Lower leg skin (tissue), 4 donors: ENCODE data around the gene TBXAS1. TPM values are rescaled to one million over a fixed set of nuclear protein-coding genes. Genes with fewer than 3 reads are reported as not detected.
A peak's percentile ranks its signal among the peaks of the same experiment; 100 is the strongest.

Source experiments
- DNase-seq, 2 donors: peaks; one replicate each; pipeline ENCODE4 v3.0.0-alpha.2; 2019; ENCODE audit warnings: low spot score in 2 of 2
- H3K4me3 ChIP-seq: fragments of 200-600 bp; sonication (generic); 2 replicates; pipeline ENCODE4 v1.5.1; 2017; ENCODE audit warnings: mild to moderate bottlenecking, low read depth; ENCODE audit not compliant: poor library complexity, severe bottlenecking
- CTCF ChIP-seq, 3 donors: fragments of 450-650 bp; IDR thresholded peaks; one replicate each; pipeline ENCODE4 v1.5.1; 2016; ENCODE audit warnings: antibody characterized with exemption in 3 of 3, mild to moderate bottlenecking in 3 of 3, moderate library complexity in 2 of 3
- POLR2A ChIP-seq, 2 donors: fragments of 450-650 bp; IDR thresholded peaks; one replicate each; pipeline ENCODE4 v1.6.1; 2016 to 2017; ENCODE audit warnings: antibody characterized with exemption in 2 of 2, mild to moderate bottlenecking in 1 of 2, moderate library complexity in 1 of 2
- WGBS, 2 donors: methylation state at CpG; one replicate each; pipeline ENCODE4 v1.1.5; 2018; 5-methylcytosine and 5-hydroxymethylcytosine counted together
- intact Hi-C: fragments of 100-400 bp; cut with DNase I; formaldehyde crosslinking; loops from one replicate; pipeline ENCODE4 v1.15.0; 2023; ENCODE audit warnings: low total_unique reads
- total RNA-seq, 4 donors: library from RNA; depleted of rRNA; stranded (reverse); fragments of >200 nt; gene quantifications; one replicate each; pipeline ENCODE4 v1.1.0, GENCODE V29; 2016

Gene TBXAS1
- total RNA-seq, 4 donors from 2014 or later = 0.91 to 9.9 (median 2.4) TPM

- no peak overlapping the region for H3K4me3 ChIP-seq
- intact Hi-C loops = no loop called here
- TF ChIP-seq CTCF (IDR thresholded peaks at IDR 0.05) (no peak), POLR2A (IDR thresholded peaks at IDR 0.05) (no peak)
- WGBS, 2 donors = 80 to 86% methylated on average over 8 of the region's 8 CpGs
- DNase-seq = peak in 1 of 2 donors; percentile 49
Observed at GRCh38 chr7:140033036-140033435, 204.0 kb downstream of the TBXAS1 start.

GRCh38 chr7:140033779-140034363, 204.8 kb downstream of the TBXAS1 start:
- whole genome bisulfite sequencing, 2 donors = 66 to 73% methylated on average over 14 of the region's 14 CpGs
- H3K4me3 ChIP-seq = no peak overlapping the region
- intact Hi-C loops = no loop called here
- peak in 1 of 2 donors; percentile 32 for DNase-seq
- no peak for TF ChIP-seq POLR2A (IDR thresholded peaks at IDR 0.05)
- TF ChIP-seq CTCF (IDR thresholded peaks at IDR 0.05) = no peak

GRCh38 chr7:140034421-140034820, 205.4 kb downstream of the TBXAS1 start:
- DNase-seq = no peak
- no peak for TF ChIP-seq CTCF (IDR thresholded peaks at IDR 0.05)
- no peak for TF ChIP-seq POLR2A (IDR thresholded peaks at IDR 0.05)
- H3K4me3 ChIP-seq = no peak overlapping the region
- intact Hi-C loops = no loop called here

- WGBS, 2 donors = 69 to 77% methylated on average over 6 to 7 of the region's 7 CpGs
- TF ChIP-seq CTCF (IDR thresholded peaks at IDR 0.05) = no peak
- TF ChIP-seq POLR2A (IDR thresholded peaks at IDR 0.05) = no peak
Observed at GRCh38 chr7:140035400-140036223, 206.5 kb downstream of the TBXAS1 start.

GRCh38 chr7:140036224-140036962, 207.3 kb downstream of the TBXAS1 start:
- TF ChIP-seq CTCF (IDR thresholded peaks at IDR 0.05) (no peak), POLR2A (IDR thresholded peaks at IDR 0.05) (no peak)
- intact Hi-C loops = no loop called here
- DNase-seq = peak in 1 of 2 donors; percentile 25
- H3K4me3 ChIP-seq = no peak overlapping the region
- WGBS, 2 donors = 83 to 89% methylated on average over 11 of the region's 11 CpGs

More at GRCh38 chr7:140035400-140036223, 206.5 kb downstream of the TBXAS1 start:
- intact Hi-C loops = no loop called here
- no peak overlapping the region for H3K4me3 ChIP-seq
- no peak for DNase-seq
